ENCODE measurements around the gene FARSA.
"Not testable (repeated sequence)": the region's sequence is repeated elsewhere in the genome, so short reads cannot be mapped to it uniquely, and the experiment has no call there.

The FARSA gene

DNA sequence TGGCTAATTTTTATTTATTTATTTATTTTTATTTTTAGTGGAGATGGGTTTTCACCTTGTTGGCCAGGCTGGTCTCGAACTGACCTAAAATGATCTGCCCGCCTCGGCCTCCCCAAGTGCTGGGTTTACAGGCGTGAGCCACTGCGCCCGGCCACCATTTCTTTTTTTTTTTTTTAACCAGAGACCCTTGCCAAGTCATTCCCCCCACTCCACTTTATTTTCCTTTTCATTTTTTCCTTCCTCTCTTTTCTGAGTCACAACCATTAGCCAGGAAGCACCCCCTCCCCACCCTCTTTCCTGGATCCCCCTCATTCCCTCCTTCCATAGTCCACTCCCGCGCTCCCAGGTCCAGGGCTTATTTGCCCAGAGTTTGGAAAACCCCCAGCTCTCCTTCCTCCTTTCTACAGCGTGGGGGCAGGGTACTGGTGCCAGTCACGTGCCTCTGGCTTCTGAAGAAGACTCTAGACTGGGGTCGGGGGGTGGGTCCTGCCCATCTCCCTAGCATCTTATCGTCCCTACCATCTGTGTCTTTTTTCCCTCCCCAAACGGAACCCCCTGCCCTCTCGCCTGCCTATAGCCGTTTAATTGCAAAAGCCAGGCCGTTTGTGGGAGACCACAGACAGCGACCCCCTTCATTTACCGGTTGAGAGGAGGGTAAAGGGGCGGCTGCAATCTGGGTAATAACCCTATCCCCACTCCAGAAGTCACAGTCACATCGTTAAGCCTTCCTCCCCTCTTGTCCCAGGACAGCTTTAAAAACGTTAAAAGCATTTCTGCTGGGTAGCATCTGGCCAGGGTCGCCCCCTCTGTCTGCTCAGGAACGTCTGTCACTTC is 3.8 kb upstream of the FARSA start:
- no peak for DNase-seq (ENCODE audit: low read depth)

DNA sequence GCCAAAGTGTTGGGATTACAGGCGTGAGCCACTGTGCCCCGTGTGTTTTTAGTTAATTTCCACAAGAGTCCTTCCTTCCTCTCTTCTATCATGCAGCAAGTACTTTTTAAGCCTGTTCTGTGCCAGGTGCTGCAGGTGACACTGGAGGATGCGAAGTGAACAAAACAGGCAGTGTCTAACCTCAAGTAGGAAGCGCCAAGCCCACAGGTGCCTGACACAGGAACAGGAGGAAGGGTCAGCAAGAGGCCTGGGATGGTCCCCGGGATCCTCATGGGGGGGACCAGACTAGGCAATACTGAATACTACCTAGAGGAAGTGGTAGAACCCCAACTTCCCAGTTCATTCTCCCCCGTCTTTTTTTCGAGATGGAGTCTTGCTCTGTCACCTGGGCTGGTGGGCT is 3.1 kb upstream of the FARSA start:
- DNase-seq (ENCODE audit: low read depth): no peak

DNA sequence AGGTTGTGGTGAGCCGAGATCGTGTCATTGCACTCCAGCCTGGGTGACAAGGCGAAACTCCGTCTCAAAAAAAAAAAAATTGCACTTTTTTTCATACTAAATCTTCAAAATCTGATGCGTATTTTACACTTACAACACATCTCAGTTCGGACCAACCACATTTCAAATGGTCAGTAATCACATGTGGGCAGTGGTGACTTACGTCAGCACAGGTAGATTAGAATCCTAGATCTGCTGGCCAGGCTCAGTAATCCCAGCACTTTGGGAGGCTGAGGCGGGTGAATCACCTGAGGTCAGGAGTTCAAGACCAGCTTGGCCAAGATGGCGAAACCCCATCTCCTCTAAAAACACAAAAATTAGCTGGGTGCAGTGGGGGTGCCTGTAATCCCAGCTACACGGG is 1.6 kb upstream of the FARSA start:
- DNase-seq (ENCODE audit: low read depth): no peak

DNA sequence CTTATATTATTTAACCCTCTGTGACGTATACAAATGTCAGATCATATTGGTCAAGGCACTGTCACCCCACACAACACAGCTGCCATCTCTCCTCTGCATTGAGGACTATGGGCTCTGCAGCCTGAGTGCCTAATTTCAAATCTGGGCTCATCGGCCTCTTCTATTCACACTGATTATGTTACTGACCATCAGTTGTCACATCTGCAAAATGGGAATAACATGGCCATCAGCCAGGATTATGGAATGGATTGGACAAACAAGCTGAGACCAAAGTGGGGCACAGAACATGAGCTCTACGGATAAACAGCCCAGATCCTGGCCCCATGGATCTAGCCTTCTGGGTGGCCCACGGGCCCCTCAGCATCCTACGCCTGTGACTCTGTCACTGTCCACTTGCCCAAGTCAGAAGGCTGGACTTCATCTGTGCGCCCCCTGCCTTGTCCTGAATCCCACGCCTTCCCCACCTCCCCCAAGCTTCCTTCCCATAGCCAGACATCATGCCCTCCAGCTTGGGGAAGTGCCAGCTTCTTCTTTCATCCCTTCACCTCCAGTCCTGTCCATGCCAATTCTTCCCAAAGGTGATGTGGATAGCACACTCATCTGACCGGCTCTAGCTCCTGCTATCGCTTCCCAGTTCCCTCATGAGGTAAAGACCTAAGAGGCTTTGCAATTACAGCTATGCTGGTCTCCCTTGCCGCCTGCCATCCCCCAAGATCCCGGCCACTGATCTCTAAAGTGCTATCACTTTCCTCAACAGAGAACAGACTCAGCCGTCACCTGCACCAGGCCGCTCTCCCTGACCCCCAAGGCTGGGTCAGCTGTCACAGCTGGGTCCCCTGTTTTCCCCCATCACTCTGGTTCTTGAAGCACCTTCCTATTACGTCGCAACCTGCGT is 872 bp downstream of the FARSA start:
- no peak for DNase-seq (ENCODE audit: low read depth)

- no peak for DNase-seq (ENCODE audit: low read depth)
Measured at GRCh38 chr19:12930002-12930645, 3.4 kb downstream of the FARSA start.

GRCh38 chr19:12924621-12925310 is 8.7 kb downstream of the FARSA start:
- no peak for DNase-seq (ENCODE audit: low read depth)

GRCh38 chr19:12922959-12923358 is 10.6 kb downstream of the FARSA start:
- DNase-seq (ENCODE audit: low read depth): no peak

DNA sequence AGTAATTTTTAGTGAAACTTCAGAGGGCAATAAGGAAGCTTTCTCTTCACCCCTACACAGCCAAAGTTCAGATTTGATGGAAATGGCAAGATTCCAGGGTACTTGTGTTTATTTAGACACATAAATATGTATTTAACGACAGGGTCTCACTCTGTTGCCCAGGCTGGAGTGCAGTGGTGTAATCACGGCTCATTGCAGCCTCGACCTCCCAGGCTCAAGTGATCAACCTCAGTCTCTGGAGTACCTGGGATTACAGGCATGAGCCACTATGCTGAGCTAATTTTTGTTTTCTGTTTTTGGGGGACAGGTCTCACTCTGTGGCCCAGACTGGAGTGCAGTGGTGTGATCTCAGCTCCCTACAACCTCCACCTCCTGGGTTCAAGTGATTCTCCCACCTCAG is 12.5 kb downstream of the FARSA start:
- DNase-seq (ENCODE audit: low read depth): no peak

DNA sequence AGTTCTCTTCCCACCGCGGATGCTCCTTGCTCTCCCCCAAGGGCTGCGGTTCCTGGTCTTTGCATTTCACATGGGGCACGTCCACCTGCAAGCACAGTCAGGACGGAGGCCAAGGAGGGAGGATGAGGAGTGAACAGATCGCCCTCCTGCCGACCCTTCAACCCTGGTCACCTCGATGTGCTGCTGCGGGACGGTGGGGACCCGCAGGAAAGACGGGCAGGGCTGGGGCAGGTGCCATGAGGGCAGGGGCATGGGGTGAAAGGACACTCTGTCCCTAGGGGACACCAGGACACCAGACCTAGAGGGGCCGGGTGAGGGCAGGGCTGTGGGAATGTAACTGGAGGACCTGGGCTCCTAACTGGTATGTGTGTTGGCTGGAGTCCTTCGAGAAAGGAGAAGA is 15.3 kb downstream of the FARSA start:
- no peak for DNase-seq (ENCODE audit: low read depth)

DNA sequence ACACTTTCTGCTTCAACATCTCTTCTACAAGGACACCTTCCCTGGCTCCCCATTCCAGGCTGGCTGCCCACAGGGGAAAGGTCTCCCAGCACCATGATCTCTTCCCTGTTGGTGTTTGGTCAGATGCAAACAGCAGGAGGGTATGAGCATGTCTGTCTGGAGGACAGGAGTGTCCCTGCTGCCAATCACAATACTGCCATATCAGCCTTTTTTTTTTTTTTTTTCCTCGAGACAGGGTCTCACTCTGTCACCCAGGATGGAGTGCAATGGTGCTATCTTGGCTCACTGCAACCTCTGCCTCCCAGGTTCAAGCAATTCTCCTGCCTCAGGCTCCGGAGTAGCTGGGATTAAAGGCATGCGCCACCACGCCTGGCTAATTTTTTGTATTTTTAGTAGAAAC is 17.7 kb downstream of the FARSA start:
- DNase-seq (ENCODE audit: low read depth): not testable (repeated sequence)

DNA sequence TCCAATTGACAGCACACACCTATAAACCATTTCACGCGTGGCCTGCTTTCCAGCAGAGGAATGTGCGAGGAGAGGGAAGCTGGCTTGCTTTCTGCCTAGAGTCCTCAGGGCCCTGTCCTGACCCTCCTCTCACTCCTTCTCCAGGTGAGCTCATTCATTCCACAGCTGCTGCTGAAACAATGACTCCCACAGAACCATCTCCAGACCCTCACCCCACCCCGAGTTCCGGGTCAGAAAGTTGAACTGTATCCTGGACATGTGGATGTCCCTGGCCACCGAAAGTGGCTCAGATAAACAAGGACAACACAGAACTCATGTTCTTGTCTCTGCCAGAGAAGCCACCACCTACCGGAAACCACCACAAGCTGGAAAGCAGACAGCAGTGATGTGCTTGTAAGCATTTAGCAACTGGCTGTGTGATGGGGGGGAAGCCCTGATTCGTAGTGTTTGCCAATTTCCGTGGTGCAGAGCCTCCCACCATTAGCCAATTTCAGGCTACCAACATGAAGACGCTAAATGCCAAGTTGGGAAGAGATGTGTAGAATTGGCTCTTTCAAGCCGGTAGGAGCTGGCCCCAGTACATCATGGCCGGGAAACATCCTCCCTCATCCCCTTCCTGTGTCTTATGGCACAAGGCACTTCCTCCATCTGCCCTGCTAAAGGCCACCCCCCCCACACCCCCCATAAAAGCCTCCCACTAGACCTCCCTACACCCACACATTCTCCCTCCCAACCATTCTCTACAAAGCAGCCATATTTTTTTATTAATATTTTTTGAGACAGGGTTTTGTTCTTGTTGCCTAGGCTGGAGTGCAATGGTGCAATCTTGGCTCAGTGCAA is 19.4 kb downstream of the FARSA start:
- peak; percentile 28 for DNase-seq (ENCODE audit: low read depth)

DNA sequence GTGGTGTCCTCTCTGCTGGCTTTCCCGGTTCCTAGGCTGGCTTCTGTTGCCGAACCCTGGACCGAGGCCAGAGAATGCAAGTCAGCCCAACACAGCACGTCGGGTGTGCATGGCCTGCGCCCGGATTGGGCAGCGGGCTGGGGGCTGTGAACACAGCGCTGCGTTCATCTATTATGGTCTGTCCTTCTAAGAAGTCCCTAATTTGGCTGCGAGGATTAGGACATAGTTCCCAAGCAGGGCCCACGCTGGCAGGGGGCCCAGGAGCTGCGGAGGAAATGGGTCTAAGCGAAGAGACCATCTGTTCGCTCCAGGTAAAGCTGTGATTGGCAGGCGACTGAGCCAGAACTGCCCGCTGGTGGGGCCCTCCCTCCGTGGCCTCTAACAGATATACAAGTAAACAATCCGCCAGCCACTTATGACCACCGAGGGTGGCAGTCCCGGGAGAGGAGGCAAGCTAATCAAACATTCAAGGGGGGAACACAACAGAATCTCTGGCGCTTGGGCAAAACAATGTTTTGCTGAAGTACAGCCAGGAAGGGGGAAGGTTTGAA is 20.4 kb downstream of the FARSA start:
- peak; percentile 24 for DNase-seq (ENCODE audit: low read depth)

- DNase-seq (ENCODE audit: low read depth): no peak
Measured at GRCh38 chr19:12912571-12912970, 20.9 kb downstream of the FARSA start.

GRCh38 chr19:12907166-12907565 is 26.3 kb downstream of the FARSA start:
- DNase-seq (ENCODE audit: low read depth): no peak

DNA sequence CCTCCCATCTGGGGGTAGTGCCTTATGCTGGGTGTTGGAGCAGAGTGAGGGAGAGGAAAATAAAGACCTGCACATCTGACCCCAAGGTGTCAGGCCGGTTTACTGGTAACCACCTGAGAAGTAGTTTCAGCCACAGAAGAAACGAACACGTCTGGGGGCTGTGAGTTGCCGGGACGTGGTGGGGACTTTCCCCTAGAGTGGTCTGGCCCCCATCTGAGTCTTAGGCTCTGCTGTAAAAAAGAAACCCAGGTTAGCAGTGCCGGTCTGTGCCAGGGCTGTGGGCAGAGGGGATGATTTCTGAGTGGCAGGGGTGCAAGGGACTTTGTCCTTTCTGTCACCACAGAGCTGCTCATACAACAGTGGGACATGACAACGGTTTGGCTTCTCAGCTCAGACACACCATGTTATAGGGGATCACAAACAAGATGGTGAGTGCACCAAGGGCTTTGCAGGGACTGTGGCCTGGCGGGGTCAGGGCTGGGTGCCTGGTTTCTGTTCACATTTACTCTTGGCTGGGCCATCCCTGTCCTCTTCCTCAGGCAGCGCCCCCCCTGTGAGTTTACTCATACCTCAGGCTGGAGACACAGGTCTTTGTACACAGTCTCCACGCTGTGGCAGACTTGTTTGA is 33.5 kb downstream of the FARSA start:
- no peak for DNase-seq (ENCODE audit: low read depth)

DNA sequence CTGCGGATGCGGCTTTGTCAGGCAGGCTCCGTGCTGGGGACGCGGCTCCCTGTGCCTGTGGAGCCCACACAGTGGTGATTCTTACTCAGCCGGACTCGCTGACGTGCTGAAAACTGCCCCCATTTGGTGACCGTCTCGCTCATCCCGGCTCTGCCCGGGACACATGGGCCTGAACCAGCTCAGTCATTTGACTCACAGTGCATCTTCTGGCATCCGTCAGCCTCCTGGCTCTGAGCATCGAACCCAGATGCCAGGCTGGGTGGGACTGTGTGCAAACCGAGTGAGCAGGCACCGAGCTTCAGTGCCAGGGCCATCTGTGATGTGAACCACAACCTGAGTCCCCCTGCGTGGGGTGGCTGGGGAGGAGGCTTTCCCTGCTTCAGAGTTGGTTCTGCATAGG is 37.1 kb downstream of the FARSA start:
- DNase-seq (ENCODE audit: low read depth): no peak

- no peak for DNase-seq (ENCODE audit: low read depth)
Measured at GRCh38 chr19:12893582-12893981, 39.9 kb downstream of the FARSA start.

GRCh38 chr19:12891553-12892021 is 41.9 kb downstream of the FARSA start:
- no peak for DNase-seq (ENCODE audit: low read depth)

DNA sequence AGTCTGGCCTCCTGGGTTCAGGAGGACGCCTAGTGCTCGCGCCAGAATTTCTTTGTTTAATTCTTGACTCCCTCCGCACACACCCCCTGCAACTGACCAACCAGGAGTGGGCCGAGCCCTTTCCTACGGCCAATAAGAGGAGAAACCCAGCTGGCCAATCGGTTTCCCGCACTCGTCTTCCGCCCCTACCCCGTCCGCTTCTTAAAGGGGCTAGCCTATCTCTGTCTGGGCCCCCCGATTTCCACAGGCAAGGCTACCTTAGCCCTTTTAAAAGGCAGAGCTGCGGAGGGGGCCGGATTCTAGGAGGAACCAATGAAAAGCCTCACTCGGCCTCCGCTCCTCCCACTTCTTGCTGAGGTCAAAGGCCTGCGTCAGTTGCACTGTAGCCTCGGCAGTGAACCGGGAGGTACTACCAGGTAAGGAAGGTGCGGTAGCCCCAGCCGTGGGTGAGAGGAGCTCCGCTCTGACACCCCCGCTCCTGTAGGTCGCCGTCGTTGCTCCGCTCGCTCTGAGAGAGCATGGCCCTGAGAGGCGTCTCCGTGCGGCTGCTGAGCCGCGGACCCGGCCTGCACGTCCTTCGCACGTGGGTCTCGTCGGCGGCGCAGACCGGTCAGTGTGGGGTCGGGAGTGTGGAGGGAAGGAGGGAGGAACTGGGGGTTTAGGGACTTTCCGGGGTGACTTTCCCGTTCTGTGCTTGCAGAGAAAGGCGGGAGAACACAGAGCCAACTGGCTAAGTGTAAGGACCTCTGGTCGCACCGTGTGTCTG is 42.5 kb downstream of the FARSA start, which contains the start of gene GCDH:
Gene GCDH (plus strand): TSS at position 374 of the 766 bp plus-strand sequence. CDS start 145 bp downstream, at position 519.
- DNase-seq (ENCODE audit: low read depth): peak; percentile 98
